ENCODE results near the gene DEK.

DNA sequence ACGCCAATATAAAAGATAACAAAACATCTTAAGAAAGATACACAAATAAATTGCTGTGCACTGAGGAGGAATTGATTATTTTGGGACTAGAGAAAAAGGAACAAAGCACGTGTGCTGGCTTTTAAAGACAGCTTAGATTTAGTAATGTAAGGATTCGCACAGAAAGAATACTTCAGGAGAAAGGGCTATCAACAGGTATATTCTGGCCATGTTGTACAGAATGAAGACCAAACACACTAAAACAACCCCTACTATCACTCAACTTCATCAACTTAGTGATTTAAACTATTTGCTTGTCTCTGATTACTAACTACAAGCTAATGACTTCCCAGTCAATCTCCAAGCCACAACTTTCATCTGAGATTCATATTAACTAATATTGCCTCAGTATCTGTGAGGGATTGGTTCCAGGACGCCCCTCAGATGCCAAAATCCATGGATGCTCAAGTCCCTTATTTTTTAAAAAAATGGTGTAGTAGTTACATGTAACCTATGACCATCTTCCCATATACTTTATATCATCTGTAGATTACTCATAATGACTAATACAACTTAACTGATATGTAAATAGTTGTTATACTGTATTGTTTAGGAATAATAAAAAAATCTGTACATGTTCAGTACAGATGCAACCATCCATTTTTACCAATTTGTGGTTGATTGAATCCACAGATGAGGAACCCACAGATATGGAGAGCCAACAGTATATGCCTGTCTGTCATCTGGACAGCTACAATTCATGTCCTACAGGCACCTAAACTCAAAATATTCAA, 4.5 kb downstream of the DEK start:
- TF ChIP-seq CTCF (conservative IDR thresholded peaks at IDR 0.05; ENCODE audit: low read length): no peak
- TF ChIP-seq EZH2phosphoT487 (IDR thresholded peaks at IDR 0.05; ENCODE audit: borderline replicate concordance, low read depth, low read length): no peak

All from OCI-LY7 (cell line).